Activated CD8-positive, alpha-beta T cell treated with anti-CD3 and anti-CD28 coated beads, Interleukin-2, amount 10 ng/mL, durations not matched to agents 7 days and 5 days (primary cell): ENCODE results near the gene CTDNEP1. TPM values are rescaled to one million over a fixed set of nuclear protein-coding genes. Genes with fewer than 3 reads are reported as not detected.
A peak's percentile ranks its signal among the peaks of the same experiment; 100 is the strongest.
"Not testable (repeated sequence)": the region's sequence is repeated elsewhere in the genome, so short reads cannot be mapped to it uniquely, and the experiment has no call there.

Experiments used
- ATAC-seq: fragments of 150-1000 bp; cut with Tn5 transposase; one replicate; pipeline ENCODE4 v1.10.0; 2021; ENCODE audit warnings: moderate library complexity
- CTCF ChIA-PET: fragments of 350-600 bp; sonication (Branson Sonifier 250); formaldehyde crosslinking; loops from one replicate; lab custom pipeline; 2021; ENCODE audit warnings: antibody characterized with exemption; lab: Charles Lee
- POLR2A ChIA-PET: fragments of 350-600 bp; sonication (Branson Sonifier 250); formaldehyde crosslinking; loops from one replicate; lab custom pipeline; 2021; ENCODE audit warnings: antibody characterized with exemption; lab: Charles Lee
- DNase-seq: peaks from one replicate; pipeline ENCODE4 v3.0.0-alpha.2; 2020
- H3K27ac Mint-ChIP-seq: one replicate; pipeline ENCODE4 v1.8.0; 2021; ENCODE audit warnings: mild to moderate bottlenecking, mixed read lengths
- H3K27me3 Mint-ChIP-seq: one replicate; pipeline ENCODE4 v1.8.0; 2021; ENCODE audit warnings: low read depth, mixed read lengths
- H3K36me3 Mint-ChIP-seq: one replicate; pipeline ENCODE4 v1.8.0; 2021; ENCODE audit warnings: low read depth, mixed read lengths
- H3K4me1 Mint-ChIP-seq: one replicate; pipeline ENCODE4 v1.8.0; 2021; ENCODE audit warnings: low read depth, mixed read lengths
- H3K4me3 Mint-ChIP-seq: one replicate; pipeline ENCODE4 v1.8.0; 2021; ENCODE audit warnings: mild to moderate bottlenecking, mixed read lengths
- H3K9me3 Mint-ChIP-seq: one replicate; pipeline ENCODE4 v1.8.0; 2022; ENCODE audit warnings: mixed read lengths; ENCODE audit not compliant: insufficient read depth
- total RNA-seq, 2 experiments: library from RNA; stranded (reverse); gene quantifications; one replicate each; pipeline ENCODE4 v1.2.3, GENCODE V29; 2021

The CTDNEP1 gene
- total RNA-seq, 2 experiments from 2014 or later = 171 to 186 TPM

DNA sequence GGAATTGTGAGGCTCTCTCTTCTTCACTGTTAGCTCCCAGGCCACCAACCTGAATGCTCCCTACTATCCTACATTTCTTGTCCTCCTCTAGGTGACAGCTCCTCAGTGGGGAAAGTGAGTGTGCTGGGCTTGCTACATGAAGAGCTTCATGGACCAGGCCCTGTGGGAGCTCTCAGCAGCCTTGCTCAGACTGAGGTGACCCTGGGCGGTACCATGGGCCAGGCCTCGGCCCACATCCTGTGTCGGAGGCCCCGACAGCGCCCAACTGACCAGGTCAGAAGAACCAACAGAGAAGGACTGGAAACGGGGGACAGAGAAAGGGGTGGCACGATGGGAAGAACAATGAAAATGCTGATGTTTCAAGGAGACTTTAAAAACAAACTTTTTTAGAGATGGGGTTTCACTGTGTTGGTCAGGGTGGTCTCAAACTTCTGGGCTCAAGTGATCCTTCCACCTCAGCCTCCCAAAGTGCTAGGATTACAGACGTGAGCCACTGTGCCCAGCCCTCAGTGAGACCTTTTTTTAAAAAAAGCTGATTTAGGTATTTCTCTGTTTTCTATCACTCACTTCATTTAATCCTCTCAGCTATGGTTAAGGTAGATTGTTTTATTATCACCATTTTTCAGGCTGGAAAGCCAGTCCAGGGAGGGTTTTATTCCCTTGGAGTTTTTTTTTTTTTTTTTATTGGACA, 5.4 kb upstream of the CTDNEP1 start:
- CTCF ChIA-PET = interaction anchor here (0.7 to 1.6 kb wide), 4 partner anchors 24 to 211 kb away, joined by 3 to 5 read pairs (median 3); partner anchors contain the start of gene SLC2A4
- Mint-ChIP-seq H3K4me3 (no peak overlapping the region), H3K27me3 (peaks cover 3% of the 10 kb centered on the region), H3K9me3 (no peaks in the 10 kb centered on the region), H3K4me1 (peaks cover 35% of the 10 kb centered on the region), H3K27ac (peak overlapping the region; percentile 25), H3K36me3 (peaks cover 35% of the 10 kb centered on the region)
- ATAC-seq = no peak
- POLR2A ChIA-PET = interaction anchor here (1.0 kb wide), 1 partner anchor 15 kb away, joined by 3 read pairs; the partner anchor contains the start of gene GABARAP
- no peak for DNase-seq

DNA sequence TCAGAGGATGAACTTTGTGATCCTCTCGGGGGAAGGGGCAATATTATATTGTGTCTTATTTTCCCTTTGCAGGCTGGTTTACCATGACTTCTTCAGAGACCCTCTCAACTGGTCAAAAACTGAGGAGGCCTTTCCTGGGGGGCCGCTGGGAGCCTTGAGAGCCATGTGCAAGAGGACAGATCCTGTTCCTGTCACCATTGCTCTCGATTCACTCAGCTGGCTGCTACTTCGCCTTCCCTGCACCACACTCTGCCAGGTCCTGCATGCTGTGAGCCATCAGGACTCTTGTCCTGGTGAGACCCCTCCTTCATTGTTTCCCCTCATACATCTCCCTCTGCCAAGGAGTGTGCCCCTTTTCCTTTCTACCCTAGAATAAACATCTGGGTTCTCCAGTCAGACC, 3.0 kb upstream of the CTDNEP1 start:
- H3K27ac Mint-ChIP-seq = peak overlapping the region; percentile 16

DNA sequence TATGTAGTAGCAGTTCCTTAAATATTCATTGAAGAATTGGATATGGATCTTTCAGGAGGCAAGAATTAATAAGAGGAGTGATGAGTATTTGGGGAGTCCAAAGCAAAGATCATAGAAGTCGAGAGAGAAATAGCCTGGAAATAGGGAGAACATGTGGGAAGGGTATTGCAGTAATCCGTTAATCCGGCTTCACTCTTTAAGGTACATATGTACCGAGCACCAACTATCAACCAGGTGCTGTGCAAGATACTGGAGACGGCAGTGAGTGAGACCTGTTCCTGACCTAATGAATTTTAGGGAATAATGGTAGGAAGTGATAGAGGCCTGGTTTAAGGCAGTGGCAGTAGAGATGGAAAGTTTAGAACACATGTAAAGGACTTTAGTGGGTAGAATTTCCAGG, 1.5 kb upstream of the CTDNEP1 start:
- H3K27ac Mint-ChIP-seq = peak overlapping the region; percentile 100
- ChIA-PET CTCF (no interaction called here), POLR2A (no interaction called here)
- H3K36me3 Mint-ChIP-seq = peaks cover 39% of the 10 kb centered on the region
- no peaks in the 10 kb centered on the region for H3K9me3 Mint-ChIP-seq
- DNase-seq (no peak), ATAC-seq (no peak)
- peaks cover 49% of the 10 kb centered on the region for H3K4me1 Mint-ChIP-seq
- H3K27me3 Mint-ChIP-seq = no peaks in the 10 kb centered on the region
- H3K4me3 Mint-ChIP-seq = peak overlapping the region; percentile 83

More for the DNA sequence above, 3.0 kb upstream of the CTDNEP1 start:
- Mint-ChIP-seq H3K36me3 (peaks cover 42% of the 10 kb centered on the region), H3K9me3 (no peaks in the 10 kb centered on the region), H3K4me1 (peaks cover 38% of the 10 kb centered on the region), H3K4me3 (no peak overlapping the region), H3K27me3 (no peaks in the 10 kb centered on the region)
- ChIA-PET CTCF (interaction anchor here (1.0 kb wide), 2 partner anchors 12 to 16 kb away, joined by 3 read pairs; partner anchors contain the start of gene GABARAP), POLR2A (interaction anchor here (1.0 kb wide), 1 partner anchor 10 kb away, joined by 3 read pairs; no protein-coding TSS in a partner anchor)
- ATAC-seq (no peak), DNase-seq (no peak)

DNA sequence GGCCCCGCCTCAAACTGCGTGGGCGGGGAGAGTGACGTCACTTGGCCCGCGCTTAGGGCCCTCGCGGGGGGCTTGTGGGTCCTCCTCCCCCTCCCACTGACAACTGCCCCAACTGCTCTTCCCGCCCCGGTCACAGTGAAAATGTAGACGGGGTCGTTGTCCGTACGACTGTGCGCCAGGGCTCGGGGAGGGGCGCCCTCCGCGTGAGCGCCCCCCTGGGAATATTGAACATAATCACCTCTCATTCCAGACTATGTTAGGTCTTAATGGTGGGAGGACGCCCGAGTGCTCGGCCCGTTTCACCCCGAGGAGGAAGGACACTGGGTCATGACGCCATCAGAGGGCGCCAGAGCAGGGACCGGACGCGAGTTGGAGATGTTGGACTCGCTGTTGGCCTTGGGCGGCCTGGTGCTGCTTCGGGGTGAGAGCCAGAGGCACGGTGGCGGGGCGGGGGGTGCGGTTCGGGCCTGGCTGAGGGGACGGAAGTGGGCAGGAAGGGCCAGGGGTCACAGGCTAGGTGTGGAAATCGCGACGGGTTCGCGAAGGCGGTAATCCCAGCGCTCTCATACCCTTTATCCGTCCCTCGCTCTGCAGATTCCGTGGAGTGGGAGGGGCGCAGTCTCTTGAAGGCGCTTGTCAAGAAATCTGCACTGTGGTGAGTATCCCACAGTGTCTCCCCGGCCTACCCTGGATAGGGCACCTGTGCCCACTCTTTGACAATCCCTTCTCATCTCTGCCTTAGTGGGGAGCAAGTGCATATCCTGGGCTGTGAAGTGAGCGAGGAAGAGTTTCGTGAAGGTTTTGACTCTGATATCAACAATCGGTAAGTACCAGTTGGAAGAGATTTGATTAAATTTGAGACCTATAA, 876 bp upstream of the CTDNEP1 start, which contains the start of gene ELP5:
Gene ELP5, plus strand, starts transcription at position 40 of the 868 bp plus-strand sequence. Its CDS starts 336 bp downstream, at position 376.
- ChIA-PET POLR2A (interaction anchor here (1.0 to 2.0 kb wide), 2 partner anchors 10 to 32 kb away, joined by 6 to 15 read pairs; partner anchors contain the start of genes ACADVL, DLG4 and GABARAP), CTCF (no interaction called here)
- Mint-ChIP-seq H3K9me3 (no peaks in the 10 kb centered on the region), H3K27ac (peak within 1 kb of the TSS; percentile 100), H3K4me1 (peaks cover 49% of the 10 kb centered on the region), H3K27me3 (no peaks in the 10 kb centered on the region), H3K4me3 (peak within 1 kb of the TSS; percentile 83), H3K36me3 (peaks cover 39% of the 10 kb centered on the region)
- peak; percentile 94 for DNase-seq
- peak; percentile 76 for ATAC-seq

DNA sequence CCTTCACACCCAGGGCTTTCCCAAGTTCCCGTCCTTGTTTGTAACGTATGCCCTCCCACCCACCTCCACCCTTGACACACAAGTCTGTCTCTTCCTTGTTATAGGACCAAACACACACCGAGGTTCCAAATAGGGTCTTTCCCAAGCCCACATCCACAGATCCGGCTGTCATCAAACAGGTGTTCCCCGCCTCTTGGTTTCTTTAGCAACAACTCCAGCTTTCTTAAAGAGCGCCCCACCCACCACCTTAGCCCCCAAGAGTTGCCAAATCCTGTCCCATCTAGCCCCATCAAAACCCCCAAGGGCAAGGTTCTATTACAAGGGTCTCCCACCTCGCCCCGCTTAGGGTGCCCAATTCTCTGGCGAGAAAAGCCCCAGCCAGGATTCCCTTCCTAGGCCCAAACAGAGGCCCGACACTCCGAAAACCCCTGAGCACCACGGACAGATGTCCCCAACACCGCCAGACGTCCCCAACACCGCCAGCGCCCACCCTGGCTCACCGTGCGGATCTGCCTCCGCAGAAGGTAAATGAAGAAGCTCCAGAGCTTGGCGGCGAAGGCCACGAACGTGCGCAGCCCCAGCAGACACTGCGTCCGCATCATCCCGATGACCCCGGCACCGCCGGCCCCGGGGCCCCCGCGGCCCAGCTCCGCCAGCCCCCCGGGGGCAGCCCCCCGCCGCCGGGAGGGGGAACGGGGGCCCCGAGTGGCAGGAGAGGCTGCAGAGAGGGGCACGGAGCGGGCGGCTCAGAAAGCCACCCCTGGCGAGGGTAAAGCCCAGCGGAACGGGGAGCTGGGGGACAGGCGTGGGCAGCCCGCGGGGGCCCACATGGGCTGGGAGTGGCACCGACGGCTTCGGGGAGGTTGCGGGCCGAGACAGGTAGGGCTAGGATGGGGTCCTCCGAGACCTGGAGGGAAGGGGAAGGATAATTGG, 573 bp downstream of the CTDNEP1 start:
- Mint-ChIP-seq H3K27me3 (no peaks in the 10 kb centered on the region), H3K9me3 (no peaks in the 10 kb centered on the region), H3K4me1 (peaks cover 50% of the 10 kb centered on the region), H3K4me3 (peak overlapping the region; percentile 83), H3K36me3 (peaks cover 44% of the 10 kb centered on the region), H3K27ac (peak overlapping the region; percentile 100)
- DNase-seq = peak; percentile 42
- ChIA-PET CTCF (interaction anchor here (0.6 to 1.6 kb wide), 6 partner anchors 8 to 86 kb away, joined by 3 to 8 read pairs (median 4); partner anchors contain the start of genes GABARAP and PHF23), POLR2A (interaction anchor here (0.7 to 2.0 kb wide), 5 partner anchors 9 to 184 kb away, joined by 3 to 15 read pairs (median 3); partner anchors contain the start of genes ACADVL, DLG4, DVL2 and GABARAP)
- peak; percentile 4 for ATAC-seq

DNA sequence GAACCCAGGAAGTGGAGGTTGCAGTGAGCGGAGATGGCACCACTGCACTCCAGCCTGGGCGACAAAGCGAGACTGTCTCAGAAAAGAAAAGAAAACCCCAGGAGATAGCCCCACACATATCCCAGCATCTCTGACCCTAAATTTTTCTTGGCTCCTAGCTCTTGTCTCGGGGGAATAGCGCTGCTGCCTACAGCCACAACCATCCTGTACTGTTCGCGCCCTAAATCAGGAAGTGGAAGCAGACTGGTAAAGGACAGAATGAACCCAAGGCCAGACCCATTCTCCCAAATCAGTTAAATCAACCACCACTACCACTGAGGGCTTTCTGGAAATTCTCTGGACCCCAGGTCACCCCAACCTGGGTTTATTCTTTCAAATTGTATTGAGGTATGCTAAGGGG, 1.7 kb downstream of the CTDNEP1 start:
- peaks cover 45% of the 10 kb centered on the region for H3K36me3 Mint-ChIP-seq
- no peaks in the 10 kb centered on the region for H3K9me3 Mint-ChIP-seq
- ChIA-PET POLR2A (interaction anchor here (0.7 kb wide), 1 partner anchor 134 kb away, joined by 3 read pairs; no protein-coding TSS in a partner anchor), CTCF (interaction anchor here (1.0 to 1.2 kb wide), 2 partner anchors 10 to 46 kb away, joined by 3 to 6 read pairs; partner anchors contain the start of gene PHF23)
- H3K27me3 Mint-ChIP-seq = no peaks in the 10 kb centered on the region
- no peak for DNase-seq
- peaks cover 50% of the 10 kb centered on the region for H3K4me1 Mint-ChIP-seq
- peak overlapping the region; percentile 83 for H3K4me3 Mint-ChIP-seq
- peak overlapping the region; percentile 90 for H3K27ac Mint-ChIP-seq
- no peak for ATAC-seq

DNA sequence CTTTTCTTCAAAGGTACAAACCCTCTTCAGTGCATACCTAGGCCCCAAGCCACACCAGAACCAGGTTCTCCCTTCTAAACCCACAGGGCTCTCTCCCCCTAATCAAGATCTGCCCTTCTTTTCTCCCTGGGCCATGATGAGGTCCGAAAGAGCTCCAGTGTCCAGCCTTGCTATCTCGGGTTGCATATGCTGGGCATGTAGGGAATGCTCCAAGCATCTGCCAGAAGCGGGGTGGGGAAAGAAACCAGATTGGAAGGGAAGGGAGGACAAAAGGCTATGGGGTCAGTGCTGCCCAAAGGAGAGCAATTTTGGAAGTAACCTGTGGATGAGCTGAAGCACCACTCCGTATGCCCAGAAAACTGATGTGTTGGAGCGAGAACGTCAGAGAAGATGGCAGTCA, 2.3 kb downstream of the CTDNEP1 start:
- DNase-seq (no peak), ATAC-seq (no peak)
- H3K27me3 Mint-ChIP-seq = no peaks in the 10 kb centered on the region
- H3K9me3 Mint-ChIP-seq = no peaks in the 10 kb centered on the region
- CTCF ChIA-PET = no interaction called here
- H3K27ac Mint-ChIP-seq = peak overlapping the region; percentile 47
- peak overlapping the region; percentile 83 for H3K4me3 Mint-ChIP-seq
- H3K36me3 Mint-ChIP-seq = peaks cover 46% of the 10 kb centered on the region
- POLR2A ChIA-PET = interaction anchor here (0.7 kb wide), 1 partner anchor 135 kb away, joined by 3 read pairs; no protein-coding TSS in a partner anchor
- H3K4me1 Mint-ChIP-seq = peaks cover 44% of the 10 kb centered on the region

DNA sequence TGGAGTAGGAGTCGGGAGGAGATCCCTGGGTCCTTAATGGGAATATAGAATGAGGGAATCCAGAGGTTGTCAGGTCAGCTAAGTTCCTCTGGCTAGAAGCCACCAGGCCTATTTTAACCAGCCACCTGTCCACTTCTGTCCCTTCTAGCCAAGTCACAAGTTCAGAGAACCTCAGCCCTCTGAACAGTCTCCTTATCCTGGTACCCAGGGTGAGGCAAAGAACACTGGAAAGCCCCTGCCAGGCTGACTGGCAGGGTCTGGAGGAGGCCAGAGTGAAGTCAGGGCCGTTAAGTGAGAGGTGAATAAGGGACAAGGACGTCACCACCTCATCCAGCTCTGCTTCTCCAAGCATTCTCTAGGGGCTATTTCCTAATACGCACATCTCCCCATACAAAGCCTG, 2.7 kb downstream of the CTDNEP1 start:
- Mint-ChIP-seq H3K4me3 (no peak overlapping the region), H3K36me3 (peaks cover 45% of the 10 kb centered on the region), H3K27ac (no peak overlapping the region), H3K9me3 (no peaks in the 10 kb centered on the region), H3K27me3 (no peaks in the 10 kb centered on the region), H3K4me1 (peaks cover 40% of the 10 kb centered on the region)
- CTCF ChIA-PET = no interaction called here
- DNase-seq = no peak
- ATAC-seq = no peak
- POLR2A ChIA-PET = interaction anchor here (0.5 kb wide), 1 partner anchor 303 kb away, joined by 3 read pairs; no protein-coding TSS in a partner anchor

DNA sequence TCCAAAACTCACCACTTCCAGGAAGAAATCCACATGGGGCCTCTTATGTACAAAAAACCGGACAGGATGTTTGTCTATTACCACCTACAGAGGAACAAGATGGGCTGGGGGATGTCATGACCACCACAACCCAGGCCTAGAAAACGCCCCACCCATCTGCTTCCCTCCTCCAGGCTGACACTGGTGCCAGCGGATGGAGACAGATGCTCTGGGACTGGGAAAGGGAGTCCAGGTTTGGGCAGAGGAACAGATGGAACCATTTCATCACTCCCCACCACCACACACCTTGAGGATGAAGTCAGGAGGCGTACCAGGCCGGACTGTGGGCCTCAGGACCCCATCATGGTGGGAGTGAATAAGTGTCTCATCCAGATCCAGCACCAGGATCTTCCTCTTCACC, 4.8 kb downstream of the CTDNEP1 start:
- ChIA-PET CTCF (no interaction called here), POLR2A (no interaction called here)
- ATAC-seq = no peak
- Mint-ChIP-seq H3K27ac (peak overlapping the region; percentile 61), H3K36me3 (peaks cover 53% of the 10 kb centered on the region), H3K4me1 (peaks cover 41% of the 10 kb centered on the region), H3K27me3 (no peaks in the 10 kb centered on the region), H3K9me3 (no peaks in the 10 kb centered on the region), H3K4me3 (no peak overlapping the region)
- no peak for DNase-seq

DNA sequence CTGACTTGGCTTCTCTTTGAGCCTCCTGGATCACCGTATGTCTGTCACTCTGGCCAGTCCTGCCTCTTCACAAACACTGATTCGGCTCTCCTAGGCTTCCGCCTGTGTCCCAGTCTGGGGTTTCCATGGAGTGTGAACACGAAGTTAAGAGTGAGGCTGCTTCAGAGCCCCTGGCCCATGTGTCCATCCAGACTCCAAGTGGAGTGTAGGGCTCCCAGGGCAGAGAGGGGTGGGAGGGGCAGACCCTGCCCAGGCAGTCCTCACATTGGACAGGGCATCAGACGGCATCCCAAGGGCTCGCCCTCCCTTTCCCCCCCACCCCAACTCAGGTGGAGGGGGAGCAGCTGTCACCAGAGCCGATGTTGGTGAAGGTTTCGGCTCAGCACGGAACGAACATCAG, 7.7 kb downstream of the CTDNEP1 start:
- H3K36me3 Mint-ChIP-seq = peaks cover 56% of the 10 kb centered on the region
- H3K27ac Mint-ChIP-seq, DNase-seq, H3K4me3 Mint-ChIP-seq, ATAC-seq, H3K27me3 Mint-ChIP-seq, H3K9me3 Mint-ChIP-seq: not testable (repeated sequence)
- CTCF ChIA-PET = interaction anchor here (1.1 to 1.6 kb wide), 3 partner anchors 22 to 317 kb away, joined by 3 to 5 read pairs (median 3); partner anchors contain the start of genes ACADVL and DLG4
- POLR2A ChIA-PET = interaction anchor here (0.6 to 1.6 kb wide), 4 partner anchors 17 to 340 kb away, joined by 3 to 5 read pairs (median 3); partner anchors contain the start of gene MPDU1
- peaks cover 46% of the 10 kb centered on the region for H3K4me1 Mint-ChIP-seq
